ENCODE data around the gene GALR2.

DNA sequence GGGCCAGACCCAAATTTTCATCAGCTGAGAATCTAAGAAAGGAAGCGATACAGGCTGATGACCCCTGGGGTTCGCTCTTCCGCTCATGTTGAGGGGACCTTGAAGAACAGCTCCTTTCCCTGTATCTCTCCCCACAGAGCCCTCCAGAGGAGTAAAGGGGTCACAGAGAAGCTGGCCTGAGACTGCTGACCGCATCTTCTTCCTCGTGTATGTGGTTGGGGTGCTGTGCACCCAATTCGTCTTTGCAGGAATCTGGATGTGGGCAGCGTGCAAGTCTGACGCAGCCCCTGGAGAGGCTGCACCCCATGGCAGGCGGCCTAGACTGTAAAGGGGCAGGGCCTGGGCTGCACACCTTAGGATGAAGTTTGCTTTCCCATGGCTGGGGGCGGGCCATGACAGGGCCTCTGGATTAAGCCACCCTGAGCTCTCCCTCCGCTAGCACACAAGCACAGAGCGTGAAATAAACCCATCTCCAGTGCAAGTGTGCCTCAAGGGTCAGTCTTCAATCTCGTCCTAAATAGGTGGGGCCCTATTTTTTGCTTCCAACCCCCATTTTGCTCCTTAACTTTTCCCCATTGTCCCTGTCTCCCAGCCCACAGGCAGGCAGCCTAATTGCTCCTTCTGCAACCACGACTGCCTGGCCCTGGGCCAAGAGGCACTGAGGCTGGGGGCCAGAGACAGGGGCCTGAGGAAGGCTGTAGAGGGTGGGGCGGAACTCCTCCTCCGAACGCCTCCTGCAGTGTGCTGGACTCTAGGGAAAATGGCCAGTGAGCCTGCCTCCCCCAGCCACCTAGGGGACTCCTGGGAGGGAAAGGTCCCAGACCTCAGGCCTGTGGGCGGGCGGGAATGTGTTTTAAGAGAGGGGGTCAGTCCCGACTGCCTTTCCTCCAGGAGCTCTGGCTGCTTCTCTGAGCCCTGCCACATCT is 8.0 kb downstream of the GALR2 start:
- TF ChIP-seq GATA2 (IDR thresholded peaks at IDR 0.05; ENCODE audit: low read depth, low read length), result no peak
- no peak for TF ChIP-seq GATA3 (IDR thresholded peaks at IDR 0.05; ENCODE audit: low read depth, low read length)

All from SH-SY5Y (cell line).